PFSK-1 (cell line): ENCODE results near the gene PRKAB2.

Experiments used
- POLR2AphosphoS5 ChIP-seq: IDR thresholded peaks from 2 replicates; pipeline ENCODE4 v1.6.1; 2012; ENCODE audit warnings: low read depth, mild to moderate bottlenecking, control low read depth, low read length, moderate library complexity
- REST ChIP-seq, 2 experiments: IDR thresholded peaks; 2 replicates each; pipeline versions ENCODE4 v1.6.1 to v1.8.0; 2011 to 2012; ENCODE audit warnings: low read depth in 2 of 2, low read length in 2 of 2, control low read depth in 1 of 2, inconsistent platforms in 1 of 2, mild to moderate bottlenecking in 1 of 2, moderate library complexity in 1 of 2; ENCODE audit not compliant: insufficient read depth in 1 of 2
- TAF1 ChIP-seq: IDR thresholded peaks from 2 replicates; pipeline ENCODE4 v1.6.1; 2012; ENCODE audit warnings: low read length, control low read depth, borderline replicate concordance; ENCODE audit not compliant: insufficient read depth

- no peak for TF ChIP-seq REST (IDR thresholded peaks at IDR 0.05; ENCODE audit: insufficient read depth in 1 of 2, low read depth in 2 of 2, low read length in 2 of 2)
- TF ChIP-seq POLR2AphosphoS5, result no peak
- TF ChIP-seq TAF1, result no peak
These were observed 43.3 kb upstream of the PRKAB2 start for GRCh38 chr1:147215540-147215916.
